ENCODE measurements around the gene GLTP. TPM values are rescaled to one million over a fixed set of nuclear protein-coding genes. Genes with fewer than 3 reads are reported as not detected.

Gene GLTP
- total RNA-seq, 2 donors from 2014 or later: 29.0 to 43.2 TPM

GRCh38 chr12:109813810-109814416, 66.4 kb downstream of the GLTP start:
- Histone ChIP-seq H3K4me1 (no peaks in the 10 kb centered on the region), H3K4me3 (no peak overlapping the region), H3K27me3 (no peaks in the 10 kb centered on the region), H3K36me3 (no peaks in the 10 kb centered on the region), H3K27ac (no peak overlapping the region), H3K9me3 (no peaks in the 10 kb centered on the region)
- TF ChIP-seq CTCF (IDR thresholded peaks at IDR 0.05): no peak
- no peak for DNase-seq (ENCODE audit: low spot score)

- Histone ChIP-seq H3K27me3 (no peaks in the 10 kb centered on the region), H3K4me3 (no peak overlapping the region), H3K4me1 (no peaks in the 10 kb centered on the region), H3K36me3 (no peaks in the 10 kb centered on the region), H3K9me3 (no peaks in the 10 kb centered on the region), H3K27ac (no peak overlapping the region)
- TF ChIP-seq CTCF (IDR thresholded peaks at IDR 0.05): no peak
- DNase-seq (ENCODE audit: low spot score): no peak
Measured at GRCh38 chr12:109811624-109811995, 68.7 kb downstream of the GLTP start.

DNA sequence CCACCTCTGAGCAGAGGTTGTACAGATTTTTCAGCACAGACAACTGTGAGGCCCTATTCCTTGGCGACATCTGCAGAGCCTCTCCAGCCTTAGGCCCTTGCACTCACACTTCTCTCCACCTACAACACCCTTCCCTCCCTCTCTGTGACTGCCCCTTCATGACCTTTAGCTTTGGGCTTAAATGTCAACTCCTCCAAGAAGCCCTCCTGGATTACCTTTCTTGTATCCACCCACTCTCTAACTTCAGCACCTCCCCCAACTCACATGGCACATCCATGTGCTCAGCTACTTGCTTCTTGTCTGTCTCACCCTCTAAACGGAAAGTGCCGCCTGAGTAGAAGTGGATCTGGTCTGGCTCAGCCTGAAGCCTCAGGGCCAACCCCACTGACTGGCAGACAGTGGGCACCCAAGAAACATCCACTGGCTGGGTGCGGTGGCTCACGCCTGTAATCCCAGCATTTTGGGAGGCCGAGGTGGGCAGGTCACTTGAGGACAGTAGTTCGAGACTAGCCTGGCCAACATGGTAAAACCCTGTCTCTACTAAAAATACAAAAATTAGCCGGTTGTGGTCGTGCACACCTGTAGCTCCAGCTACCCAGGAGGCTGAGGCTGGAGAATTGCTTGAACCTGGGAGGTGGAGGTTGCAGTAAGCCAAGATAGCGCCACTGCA, 69.3 kb downstream of the GLTP start:
- H3K36me3 ChIP-seq: no peaks in the 10 kb centered on the region
- no peaks in the 10 kb centered on the region for H3K9me3 ChIP-seq
- TF ChIP-seq CTCF (IDR thresholded peaks at IDR 0.05): no peak
- H3K27ac ChIP-seq: no peak overlapping the region
- no peaks in the 10 kb centered on the region for H3K4me1 ChIP-seq
- no peak for DNase-seq (ENCODE audit: low spot score)
- no peaks in the 10 kb centered on the region for H3K27me3 ChIP-seq
- no peak overlapping the region for H3K4me3 ChIP-seq

DNA sequence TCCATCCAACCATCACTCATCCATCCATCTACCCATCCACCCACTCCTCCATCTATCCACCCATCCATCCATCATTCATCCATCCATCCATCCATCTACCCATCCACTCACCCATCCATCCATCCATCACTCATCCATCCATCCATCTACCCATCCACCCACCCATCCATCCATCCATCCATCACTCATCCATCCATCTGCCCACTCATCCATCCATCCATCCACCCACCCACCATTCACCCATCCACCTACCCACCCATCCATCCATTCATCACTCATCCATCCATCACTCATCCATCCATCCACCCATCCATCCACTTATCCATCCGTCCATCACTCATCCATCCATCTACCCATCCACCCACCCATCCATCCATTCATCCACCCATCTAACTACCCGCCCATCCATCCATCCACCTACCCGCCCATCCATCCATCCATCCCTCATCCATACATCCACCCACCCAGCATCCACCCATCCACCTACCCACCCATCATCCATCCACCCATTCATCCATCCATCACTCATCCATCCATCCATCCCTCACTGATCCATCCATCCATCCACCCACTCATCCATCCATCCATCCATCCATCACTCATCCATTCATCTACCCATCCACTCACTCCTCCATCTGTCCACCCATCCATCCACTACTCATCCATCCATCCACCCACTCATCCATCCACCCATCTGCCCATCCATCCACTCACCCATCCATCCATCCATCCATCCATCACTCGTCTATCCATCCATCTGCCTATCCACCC, 71.3 kb downstream of the GLTP start:
- no peaks in the 10 kb centered on the region for H3K36me3 ChIP-seq
- no peaks in the 10 kb centered on the region for H3K4me1 ChIP-seq
- no peak overlapping the region for H3K4me3 ChIP-seq
- H3K27ac ChIP-seq: no peak overlapping the region
- no peak for DNase-seq (ENCODE audit: low spot score)
- no peak for TF ChIP-seq CTCF (IDR thresholded peaks at IDR 0.05)
- H3K9me3 ChIP-seq: no peaks in the 10 kb centered on the region
- no peaks in the 10 kb centered on the region for H3K27me3 ChIP-seq

DNA sequence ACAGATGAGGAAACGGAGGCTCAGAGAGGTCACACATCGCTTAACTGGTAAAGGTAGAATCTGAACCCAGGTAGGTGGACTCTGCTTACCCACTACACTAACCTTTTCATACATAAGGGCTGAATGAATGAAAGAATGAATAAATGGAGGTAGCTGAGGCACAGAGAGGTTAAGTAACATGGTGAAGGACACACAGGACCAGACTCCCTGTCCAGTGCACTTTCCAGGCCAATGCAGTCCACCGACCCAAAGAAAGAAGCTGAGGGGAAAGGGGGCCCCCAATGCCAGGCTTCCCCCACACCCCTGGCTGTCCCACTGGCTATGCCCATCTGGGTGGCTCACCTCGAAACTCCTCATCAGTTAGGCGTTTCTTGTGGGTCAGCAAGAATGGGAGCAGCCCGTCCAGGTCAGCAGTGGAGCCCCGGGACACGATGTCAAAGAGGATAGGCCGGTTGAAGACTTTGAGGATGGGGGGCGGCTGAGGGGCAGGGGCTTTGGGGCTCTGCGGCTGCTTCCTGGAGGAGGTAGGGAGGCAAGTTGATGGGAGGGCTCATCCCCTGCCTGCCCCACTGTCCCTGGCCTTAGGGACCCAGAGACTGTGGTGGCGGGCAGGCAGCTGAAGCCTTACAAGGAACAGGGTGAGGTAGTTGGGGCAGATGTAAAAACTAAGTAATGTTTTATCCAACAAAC, 72.2 kb downstream of the GLTP start:
- H3K27ac ChIP-seq: no peak overlapping the region
- H3K4me1 ChIP-seq: no peaks in the 10 kb centered on the region
- TF ChIP-seq CTCF (IDR thresholded peaks at IDR 0.05): no peak
- DNase-seq (ENCODE audit: low spot score): no peak
- H3K27me3 ChIP-seq: no peaks in the 10 kb centered on the region
- no peak overlapping the region for H3K4me3 ChIP-seq
- no peaks in the 10 kb centered on the region for H3K9me3 ChIP-seq
- no peaks in the 10 kb centered on the region for H3K36me3 ChIP-seq

All from right atrium auricular region (tissue), 2 donors.